Raji (cell line): Measurements from ENCODE around the gene UGT1A9.

Source experiments
- POLR2A ChIP-seq: IDR thresholded peaks from 2 replicates; pipeline ENCODE4 v1.6.1; 2011; ENCODE audit warnings: low read depth, low read length, control low read depth; ENCODE audit not compliant: insufficient read depth

UGT1A9 gene

DNA sequence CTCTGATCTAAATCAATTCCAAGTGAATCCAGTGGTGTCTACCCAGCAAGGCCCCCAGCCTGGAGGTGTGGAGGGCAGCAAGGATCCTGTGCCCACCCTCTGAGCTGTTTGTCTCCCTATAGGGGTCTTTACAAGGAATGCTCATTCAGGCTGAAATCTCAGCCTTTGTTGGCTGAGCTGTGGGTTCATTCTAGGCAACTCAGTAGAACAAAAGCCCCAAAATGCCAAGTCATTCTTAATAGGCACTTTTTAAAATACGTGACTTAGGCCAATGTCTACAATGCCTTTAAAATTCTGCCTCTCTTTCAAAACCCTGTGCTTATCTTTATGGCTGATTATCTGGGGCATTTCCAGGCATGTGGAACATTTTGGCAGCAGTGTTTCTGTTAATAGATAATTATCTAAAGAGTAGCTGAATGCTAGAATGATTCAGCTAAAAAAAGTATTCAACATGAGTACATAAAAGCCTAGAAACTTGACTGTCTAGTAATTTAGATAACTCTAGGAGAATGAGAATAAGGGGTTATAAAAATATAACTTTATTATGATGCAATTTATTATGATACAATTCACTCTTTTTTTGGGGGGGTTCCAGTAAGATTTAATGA lies 28.4 kb downstream of the UGT1A9 start:
- TF ChIP-seq POLR2A: no peak

DNA sequence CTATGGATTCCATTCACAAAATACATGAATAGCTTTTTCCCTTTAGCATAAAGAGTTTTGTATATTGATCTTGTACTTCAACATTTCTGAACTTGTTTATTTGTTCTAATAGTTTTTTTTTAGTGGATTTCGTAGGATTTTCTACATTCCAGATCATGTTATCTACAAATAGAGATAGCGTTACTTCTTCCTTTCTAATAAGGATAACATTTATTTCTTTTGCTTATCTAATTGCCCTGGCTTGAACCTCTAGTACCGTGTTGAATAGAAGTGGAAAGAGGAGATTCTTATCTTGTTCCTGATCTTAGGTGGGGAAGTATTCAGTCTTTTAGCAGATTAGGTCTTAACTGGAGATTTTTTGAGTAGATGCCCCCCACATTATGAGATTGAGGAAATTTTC lies 30.5 kb downstream of the UGT1A9 start:
- no peak for TF ChIP-seq POLR2A

DNA sequence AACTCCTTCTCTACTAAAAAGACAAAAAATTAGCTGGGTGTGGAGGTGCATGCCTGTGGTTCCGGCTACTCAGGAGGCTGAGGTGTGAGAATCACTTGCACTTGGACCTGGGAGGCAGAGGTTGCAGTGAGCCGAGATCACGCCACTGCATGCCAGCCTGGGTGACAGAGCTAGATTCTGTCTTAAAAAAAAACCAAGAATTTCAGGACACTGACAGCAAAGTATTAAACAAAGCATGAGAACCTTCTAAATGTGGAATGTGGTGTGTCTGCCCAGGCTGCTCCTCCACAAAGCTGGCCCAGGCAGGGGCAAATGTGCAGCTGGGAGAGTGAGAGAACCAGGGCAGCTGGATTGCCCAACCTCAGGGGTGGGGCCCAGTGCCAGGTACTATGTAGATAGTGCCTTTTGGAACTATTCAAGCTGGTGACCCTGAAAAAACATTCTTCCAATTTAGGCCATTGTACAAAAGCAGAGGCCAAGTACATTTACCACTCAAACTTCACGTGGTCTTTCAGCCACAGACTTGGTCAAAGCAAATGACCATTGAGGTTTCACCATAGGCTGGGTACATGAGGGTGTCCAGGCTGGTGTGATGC lies 34.3 kb downstream of the UGT1A9 start:
- TF ChIP-seq POLR2A: no peak

DNA sequence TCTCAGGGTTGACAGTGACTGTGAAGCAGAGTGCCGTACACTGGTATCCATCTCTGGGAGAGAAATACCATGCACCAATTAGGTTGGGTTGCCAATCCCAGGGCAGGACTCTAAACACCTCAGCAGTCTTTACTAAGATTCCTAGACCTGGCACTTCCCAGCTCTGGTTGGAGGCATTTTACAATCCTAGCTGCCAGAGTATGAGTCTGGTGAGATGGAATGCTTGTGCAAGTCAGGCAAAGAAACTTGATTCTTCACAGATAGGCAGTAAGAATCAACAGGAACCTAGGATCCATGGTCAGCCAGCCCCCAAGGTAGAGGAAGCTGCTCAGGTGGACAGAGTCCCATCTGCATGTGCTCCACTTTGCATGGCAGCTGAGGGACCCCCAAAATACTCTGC lies 35.0 kb downstream of the UGT1A9 start:
- TF ChIP-seq POLR2A: no peak

DNA sequence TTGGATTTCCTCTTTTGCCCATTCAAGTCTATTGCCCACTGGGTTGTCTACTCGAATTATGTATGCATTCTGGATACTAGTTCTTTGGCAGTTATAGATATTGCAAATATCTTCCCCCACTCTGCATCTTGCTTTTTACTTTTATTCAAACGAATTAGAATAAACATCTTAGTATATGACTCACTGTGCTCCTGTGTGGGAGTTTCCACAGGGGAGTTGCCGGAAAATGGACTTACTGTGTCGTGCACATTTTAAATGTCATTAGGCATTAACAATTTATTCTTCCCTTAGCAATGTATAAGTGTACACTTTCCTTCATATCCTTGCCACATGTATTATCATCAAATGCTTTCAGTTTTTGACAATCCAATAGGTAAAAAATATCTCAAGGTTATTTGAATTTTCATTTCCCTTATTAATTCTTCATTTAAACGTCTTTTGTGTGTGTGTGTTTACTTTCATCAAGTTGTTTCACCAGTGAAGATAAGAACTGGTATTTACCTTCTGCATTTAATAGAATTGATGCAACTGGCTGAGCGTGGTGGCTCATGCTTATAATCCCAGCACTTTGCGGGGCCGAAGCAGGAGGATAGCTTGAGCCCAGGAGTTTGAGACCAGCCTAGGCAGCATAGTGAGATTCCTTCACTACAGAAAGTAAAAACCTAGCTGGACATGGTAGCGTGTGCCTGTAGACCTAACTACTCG lies 36.4 kb downstream of the UGT1A9 start:
- TF ChIP-seq POLR2A: no peak

DNA sequence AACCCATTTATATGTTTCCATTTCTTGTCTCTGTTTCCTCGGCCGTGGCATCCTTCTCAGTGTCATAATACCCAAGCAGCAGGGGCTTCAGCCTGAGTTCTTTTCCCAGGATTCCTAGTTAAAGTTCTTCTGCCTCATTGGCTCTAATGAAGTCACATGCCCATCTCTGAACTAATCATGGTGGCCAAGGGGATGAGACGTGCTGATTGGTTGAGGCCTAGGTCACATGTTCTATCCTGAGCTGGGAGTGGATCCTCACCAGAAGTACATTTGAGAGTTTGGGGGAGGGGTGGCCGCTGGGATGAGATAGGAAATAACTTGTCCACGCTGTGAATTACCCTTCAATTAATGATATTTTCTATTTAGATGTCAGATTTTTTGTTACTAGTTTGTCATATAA lies 37.2 kb downstream of the UGT1A9 start:
- no peak for TF ChIP-seq POLR2A

DNA sequence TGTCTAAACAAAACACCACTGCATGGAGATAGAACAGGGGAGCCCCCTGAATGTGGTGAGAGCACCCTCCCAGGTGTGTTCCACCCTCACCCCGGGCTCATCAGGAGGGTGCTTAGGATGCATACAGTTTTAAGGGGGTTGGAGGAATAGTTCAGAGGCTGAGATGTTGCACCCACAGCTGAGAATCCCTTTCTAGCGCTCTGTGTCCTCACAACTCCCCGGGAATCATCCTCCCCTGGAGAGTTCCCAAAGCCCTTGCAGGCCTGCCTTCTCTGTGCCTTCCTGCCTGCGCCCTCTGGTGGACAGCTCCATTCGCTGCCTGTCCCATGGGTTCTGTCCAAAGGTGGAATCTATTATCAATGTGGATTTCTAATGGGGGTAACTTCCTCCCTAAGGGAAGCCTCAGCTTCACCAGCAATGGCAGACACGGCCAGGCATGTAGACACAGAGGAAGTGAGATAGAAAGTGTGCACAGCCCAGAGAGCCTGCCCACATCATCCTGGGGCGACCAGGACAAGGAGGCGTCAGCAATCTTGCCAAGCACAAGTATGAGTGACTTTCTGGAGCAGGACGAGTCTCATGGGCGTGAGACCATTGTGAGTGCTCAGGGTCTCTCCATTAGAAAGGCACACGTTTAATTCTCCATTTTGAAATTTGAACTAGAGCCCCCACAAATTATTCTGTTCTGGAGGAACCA lies 39.8 kb downstream of the UGT1A9 start:
- no peak for TF ChIP-seq POLR2A

DNA sequence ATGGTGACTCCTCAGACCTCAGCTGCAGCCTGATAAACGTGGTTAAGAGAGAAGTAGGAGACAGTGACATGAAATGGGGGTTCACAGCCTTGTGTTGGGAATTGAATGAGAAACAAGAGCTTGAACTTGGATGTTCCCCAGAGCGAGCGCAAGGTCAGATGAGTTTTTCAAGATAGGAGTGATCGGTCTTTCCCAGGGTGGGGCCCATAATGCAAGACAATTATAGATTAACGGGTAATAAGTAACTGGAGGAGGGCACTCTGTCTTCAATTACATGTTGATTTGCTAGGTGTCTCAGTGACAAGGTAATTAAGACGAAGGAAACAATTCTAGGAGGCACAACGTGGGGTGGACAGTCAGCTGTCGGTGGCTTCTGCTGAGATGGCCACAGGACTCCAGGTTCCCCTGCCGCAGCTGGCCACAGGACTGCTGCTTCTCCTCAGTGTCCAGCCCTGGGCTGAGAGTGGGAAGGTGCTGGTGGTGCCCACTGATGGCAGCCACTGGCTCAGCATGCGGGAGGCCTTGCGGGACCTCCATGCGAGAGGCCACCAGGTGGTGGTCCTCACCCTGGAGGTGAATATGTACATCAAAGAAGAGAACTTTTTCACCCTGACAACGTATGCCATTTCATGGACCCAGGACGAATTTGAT lies 41.0 kb downstream of the UGT1A9 start, which contains the start of gene UGT1A5:
TSS of gene UGT1A5 (plus strand) at position 297 of the 651 bp plus-strand sequence. CDS start at position 382, 85 bp downstream.
- no peak for TF ChIP-seq POLR2A

DNA sequence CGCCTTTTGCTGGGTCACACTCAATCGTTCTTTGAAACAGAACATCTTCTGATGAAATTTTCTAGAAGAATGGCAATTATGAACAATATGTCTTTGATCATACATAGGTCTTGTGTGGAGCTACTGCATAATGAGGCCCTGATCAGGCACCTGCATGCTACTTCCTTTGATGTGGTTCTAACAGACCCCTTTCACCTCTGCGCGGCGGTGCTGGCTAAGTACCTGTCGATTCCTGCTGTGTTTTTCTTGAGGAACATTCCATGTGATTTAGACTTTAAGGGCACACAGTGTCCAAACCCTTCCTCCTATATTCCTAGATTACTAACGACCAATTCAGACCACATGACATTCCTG lies 41.5 kb downstream of the UGT1A9 start:
- TF ChIP-seq POLR2A: no peak

DNA sequence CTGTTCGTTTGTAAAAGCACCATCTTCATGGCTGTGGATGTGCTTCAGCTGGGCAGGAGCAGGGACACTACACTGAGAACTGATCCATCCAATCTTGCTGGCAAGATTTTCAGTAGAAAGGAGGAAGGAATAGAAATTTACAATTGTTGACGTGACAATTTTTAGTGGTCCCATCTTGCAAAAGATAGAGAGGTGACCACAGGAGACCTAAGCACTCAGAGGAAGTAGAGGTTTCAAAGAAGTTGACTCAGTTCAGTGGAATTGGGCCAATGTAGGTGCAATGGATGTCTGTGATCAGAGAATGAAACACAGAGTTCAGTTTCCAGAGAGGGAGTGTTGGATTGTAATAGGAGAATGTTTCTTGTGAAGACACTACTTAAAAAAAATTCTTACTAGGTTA lies 42.4 kb downstream of the UGT1A9 start:
- TF ChIP-seq POLR2A: no peak

DNA sequence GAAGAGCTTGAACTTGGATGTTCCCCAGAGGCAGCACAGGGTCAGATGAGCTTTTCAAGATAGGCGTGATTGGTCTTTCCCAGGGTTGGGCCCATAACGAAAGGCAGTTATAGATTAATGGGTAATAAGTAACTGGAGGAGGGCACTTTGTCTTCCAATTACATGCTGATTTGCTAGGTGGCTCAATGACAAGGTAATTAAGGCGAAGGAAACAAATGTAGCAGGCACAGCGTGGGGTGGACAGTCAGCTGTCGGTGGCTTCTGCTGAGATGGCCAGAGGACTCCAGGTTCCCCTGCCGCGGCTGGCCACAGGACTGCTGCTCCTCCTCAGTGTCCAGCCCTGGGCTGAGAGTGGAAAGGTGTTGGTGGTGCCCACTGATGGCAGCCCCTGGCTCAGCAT lies 46.9 kb downstream of the UGT1A9 start, which contains the start of gene UGT1A4:
TSS of gene UGT1A4 (plus strand) at position 185 of the 400 bp plus-strand sequence. CDS start at position 270, 85 bp downstream.
- no peak for TF ChIP-seq POLR2A

DNA sequence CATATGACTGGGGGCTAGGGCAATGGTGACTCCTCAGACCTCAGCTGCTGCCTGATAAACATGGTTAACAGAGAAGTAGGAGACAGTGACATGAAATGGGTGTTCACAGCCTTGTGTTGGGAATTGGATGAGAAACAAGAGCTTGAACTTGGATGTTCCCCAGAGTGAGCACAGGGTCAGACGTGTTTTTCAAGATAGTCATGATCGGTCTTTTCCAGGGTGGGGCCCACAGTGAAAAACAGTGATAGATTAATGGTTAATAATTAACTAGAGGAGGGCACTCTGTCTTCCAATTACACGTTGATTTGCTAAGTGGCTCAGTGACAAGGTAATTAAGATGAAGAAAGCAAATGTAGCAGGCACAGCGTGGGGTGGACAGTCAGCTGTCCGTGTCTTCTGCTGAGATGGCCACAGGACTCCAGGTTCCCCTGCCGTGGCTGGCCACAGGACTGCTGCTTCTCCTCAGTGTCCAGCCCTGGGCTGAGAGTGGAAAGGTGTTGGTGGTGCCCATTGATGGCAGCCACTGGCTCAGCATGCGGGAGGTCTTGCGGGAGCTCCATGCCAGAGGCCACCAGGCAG lies 57.1 kb downstream of the UGT1A9 start, which contains the start of gene UGT1A3:
TSS of gene UGT1A3 (plus strand) at position 320 of the 579 bp plus-strand sequence. CDS start at position 405, 85 bp downstream.
- no peak for TF ChIP-seq POLR2A

DNA sequence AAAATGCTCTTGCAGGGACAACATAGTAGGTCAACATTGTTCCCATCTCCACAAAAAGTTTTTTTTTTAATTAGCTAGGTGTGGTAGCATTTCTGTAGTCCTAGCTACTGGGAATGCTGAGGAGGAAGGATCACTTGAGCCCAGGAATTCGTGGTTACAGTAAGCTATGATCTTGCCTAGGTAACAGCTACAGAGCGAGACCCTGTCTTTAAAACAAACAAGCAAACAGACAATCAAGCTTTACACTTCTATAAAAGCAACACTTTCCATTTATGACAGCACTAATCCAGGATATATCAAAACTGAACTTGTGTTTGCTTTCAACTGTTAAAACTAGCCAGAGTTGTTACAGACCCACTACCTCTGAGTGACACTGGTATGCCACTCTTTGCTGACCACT lies 69.2 kb downstream of the UGT1A9 start:
- TF ChIP-seq POLR2A: no peak

DNA sequence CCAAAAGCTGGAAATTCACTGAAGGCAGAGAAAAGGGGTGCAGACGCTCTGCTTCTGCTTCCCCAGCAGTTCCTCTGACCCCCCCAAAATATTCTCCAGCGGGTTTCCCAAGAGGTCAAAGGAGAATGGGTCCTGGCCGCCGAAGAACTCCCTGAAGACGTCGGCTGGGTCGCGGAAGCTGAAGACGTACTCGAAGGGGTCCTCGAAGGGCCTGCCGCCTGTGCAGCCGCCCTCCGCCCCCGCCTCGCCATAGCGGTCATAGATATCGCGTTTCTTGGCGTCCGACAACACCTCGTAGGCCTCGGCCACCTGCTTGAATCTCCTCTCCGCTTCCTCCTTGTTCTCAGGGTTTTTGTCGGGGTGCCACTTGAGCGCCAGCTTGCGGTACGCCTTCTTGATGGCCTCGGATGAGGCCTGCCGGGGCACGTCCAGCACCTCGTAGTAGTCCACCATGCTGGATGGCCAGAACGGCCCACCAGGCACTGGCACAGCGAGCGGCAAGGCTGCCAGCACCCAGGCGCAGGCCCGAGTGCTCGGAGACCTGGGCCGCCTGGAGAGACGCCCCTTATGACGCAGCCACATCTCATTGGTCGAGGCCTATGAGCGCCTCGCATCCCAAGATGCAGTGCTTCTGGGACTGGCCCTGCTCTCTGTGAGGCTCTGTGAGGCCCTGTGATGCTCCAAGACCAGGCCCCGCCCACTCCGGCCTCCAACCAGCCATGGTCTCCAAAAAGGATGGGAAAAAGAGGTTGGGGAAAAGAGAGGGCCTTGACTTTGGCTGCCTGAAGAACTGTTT lies 72.0 kb downstream of the UGT1A9 start:
- TF ChIP-seq POLR2A: no peak
